ENCODE data around the gene CPXM2.

GRCh38 chr10:123743441-123744223 lies 148.0 kb downstream of the CPXM2 start:
- TF ChIP-seq CTCF (IDR thresholded peaks at IDR 0.05; ENCODE audit: insufficient read depth, low read length, poor library complexity, severe bottlenecking) (no peak), EZH2phosphoT487 (conservative IDR thresholded peaks at IDR 0.05; ENCODE audit: low read length) (no peak)

Measured in SU-DHL-6 (cell line).